Neuron (in vitro differentiated cells): ENCODE results near the gene OSER1.

Experiments
- H2AFZ ChIP-seq: one replicate; pipeline ENCODE4 v1.6.1; 2013; ENCODE audit warnings: low read depth, mild to moderate bottlenecking, inconsistent platforms, low read length, moderate library complexity
- H3K27me3 ChIP-seq: one replicate; pipeline ENCODE4 v1.6.1; 2013; ENCODE audit warnings: low read length; ENCODE audit not compliant: insufficient read depth
- H3K36me3 ChIP-seq: one replicate; pipeline ENCODE4 v1.6.1; 2013; ENCODE audit warnings: low read length; ENCODE audit not compliant: insufficient read depth
- H3K4me1 ChIP-seq: one replicate; pipeline ENCODE4 v1.6.1; 2013; ENCODE audit warnings: low read length; ENCODE audit not compliant: insufficient read depth
- H3K4me3 ChIP-seq: 2 replicates; pipeline ENCODE4 v1.5.1; 2013; ENCODE audit warnings: mild to moderate bottlenecking, low read length, moderate library complexity
- H3K9me3 ChIP-seq: one replicate; pipeline ENCODE4 v1.6.1; 2013; ENCODE audit warnings: low read length

OSER1 gene

GRCh38 chr20:44219791-44220190 lies 9.2 kb upstream of the OSER1 start:
- Histone ChIP-seq H3K4me3 (no peak overlapping the region), H3K9me3 (no peaks in the 10 kb centered on the region), H3K4me1 (no peaks in the 10 kb centered on the region), H2AFZ (no peak overlapping the region), H3K27me3 (no peaks in the 10 kb centered on the region), H3K36me3 (no peaks in the 10 kb centered on the region)

DNA sequence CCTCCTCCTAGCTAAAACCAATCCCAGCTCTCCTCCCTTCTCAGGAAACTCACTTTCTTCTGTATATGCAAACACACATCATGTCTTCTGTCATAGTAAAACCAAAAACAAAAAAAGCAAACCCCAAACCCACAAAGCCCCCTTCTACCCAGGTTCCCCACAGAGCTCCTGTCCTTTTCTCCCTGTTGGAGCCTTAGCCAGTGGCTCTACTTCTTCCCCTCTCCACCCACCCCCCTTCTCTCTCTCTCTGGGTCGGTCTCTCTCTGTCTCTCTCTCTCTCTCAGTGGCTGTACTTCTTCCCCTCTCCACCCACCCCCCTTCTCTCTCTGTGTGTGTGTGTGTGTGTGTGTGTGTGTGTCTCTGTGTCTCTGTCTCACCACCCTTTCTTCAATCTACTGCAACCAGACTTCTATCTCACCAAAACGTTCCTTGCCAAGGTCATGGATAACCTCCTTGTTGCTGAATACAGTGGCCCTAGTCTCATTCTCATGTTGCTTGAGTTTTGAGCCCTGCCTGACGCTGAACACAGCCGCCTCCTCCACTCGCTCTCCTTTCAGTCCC lies 8.7 kb upstream of the OSER1 start:
- Histone ChIP-seq H3K4me1 (no peaks in the 10 kb centered on the region), H3K36me3 (no peaks in the 10 kb centered on the region), H3K27me3 (no peaks in the 10 kb centered on the region), H3K4me3 (no peak overlapping the region), H3K9me3 (no peaks in the 10 kb centered on the region), H2AFZ (no peak overlapping the region)

DNA sequence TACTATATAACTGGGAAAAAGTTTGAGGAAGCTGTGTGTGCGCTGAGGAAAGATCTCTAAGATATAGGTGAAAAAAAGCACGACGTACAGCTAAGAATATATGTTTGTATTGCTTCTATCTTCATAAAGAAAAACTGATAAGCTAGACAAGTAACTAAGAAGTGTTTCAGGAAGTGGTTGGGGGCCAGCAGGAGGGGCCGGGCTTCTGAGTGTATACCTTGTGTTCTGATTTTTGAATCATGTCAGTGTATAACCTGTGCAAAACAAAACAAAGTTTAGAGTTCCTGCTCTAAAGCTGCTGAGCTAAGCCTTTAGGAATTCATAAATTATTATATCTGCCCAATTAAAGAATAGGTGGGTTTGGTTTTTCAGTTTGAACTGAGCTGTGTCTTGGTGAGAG lies 7.9 kb upstream of the OSER1 start:
- H3K9me3 ChIP-seq, result no peaks in the 10 kb centered on the region
- no peak overlapping the region for H3K4me3 ChIP-seq
- no peaks in the 10 kb centered on the region for H3K27me3 ChIP-seq
- no peaks in the 10 kb centered on the region for H3K36me3 ChIP-seq
- H2AFZ ChIP-seq, result no peak overlapping the region
- H3K4me1 ChIP-seq, result no peaks in the 10 kb centered on the region

DNA sequence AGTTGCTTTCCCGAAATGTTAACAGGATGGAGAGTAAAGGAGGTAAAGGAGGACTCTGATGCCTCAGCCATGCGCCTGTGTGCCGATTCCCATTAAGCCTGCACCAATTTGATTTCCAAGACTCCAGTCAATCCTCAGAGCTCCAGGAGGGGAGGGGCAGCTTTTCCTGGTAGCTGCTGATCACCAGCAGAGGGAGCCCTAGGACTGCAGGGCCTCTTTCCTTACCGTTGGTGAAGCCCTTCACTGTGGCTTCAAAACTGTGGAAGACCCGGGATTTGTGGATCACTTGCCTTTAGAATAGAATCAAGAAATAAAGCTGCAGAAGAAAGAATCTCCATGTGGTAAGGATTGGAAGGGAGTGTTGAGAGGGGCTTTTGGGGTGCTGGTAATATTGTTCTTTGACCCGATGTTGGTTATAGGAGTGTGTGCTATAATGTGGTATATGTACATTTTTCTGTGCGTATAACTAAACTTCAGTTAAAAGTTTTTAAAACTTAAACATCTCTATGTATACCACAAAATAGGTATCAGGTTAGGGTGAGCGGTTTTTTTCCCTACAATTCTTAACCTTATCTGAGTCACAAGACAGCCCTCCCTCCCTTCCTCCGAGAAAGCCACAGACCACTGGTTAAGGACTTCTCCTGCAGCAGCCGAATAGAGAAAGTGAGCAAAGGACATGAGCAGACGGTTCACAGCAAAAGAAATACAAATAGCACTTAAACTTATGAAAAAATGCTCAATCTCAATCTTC lies 6.9 kb upstream of the OSER1 start:
- Histone ChIP-seq H3K27me3 (no peaks in the 10 kb centered on the region), H3K4me3 (no peak overlapping the region), H3K4me1 (no peaks in the 10 kb centered on the region), H3K9me3 (no peaks in the 10 kb centered on the region), H3K36me3 (no peaks in the 10 kb centered on the region), H2AFZ (no peak overlapping the region)

GRCh38 chr20:44215125-44215524 lies 4.6 kb upstream of the OSER1 start:
- H3K4me3 ChIP-seq, result no peak overlapping the region
- no peaks in the 10 kb centered on the region for H3K9me3 ChIP-seq
- H3K36me3 ChIP-seq, result no peaks in the 10 kb centered on the region
- H2AFZ ChIP-seq, result no peak overlapping the region
- H3K27me3 ChIP-seq, result no peaks in the 10 kb centered on the region
- peaks cover 7% of the 10 kb centered on the region for H3K4me1 ChIP-seq

- Histone ChIP-seq H3K27me3 (no peaks in the 10 kb centered on the region), H2AFZ (no peak overlapping the region), H3K9me3 (no peaks in the 10 kb centered on the region), H3K4me3 (no peak overlapping the region), H3K36me3 (no peaks in the 10 kb centered on the region), H3K4me1 (peaks cover 23% of the 10 kb centered on the region)
Observed at GRCh38 chr20:44212792-44213191, 2.2 kb upstream of the OSER1 start.

GRCh38 chr20:44211177-44212039 lies 837 bp upstream of the OSER1 start:
- Histone ChIP-seq H3K36me3 (peaks cover under 1% of the 10 kb centered on the region), H3K4me3 (peak overlapping the region; percentile 69), H3K9me3 (no peaks in the 10 kb centered on the region), H3K27me3 (no peaks in the 10 kb centered on the region), H3K4me1 (peaks cover 36% of the 10 kb centered on the region), H2AFZ (peak overlapping the region; percentile 64)

DNA sequence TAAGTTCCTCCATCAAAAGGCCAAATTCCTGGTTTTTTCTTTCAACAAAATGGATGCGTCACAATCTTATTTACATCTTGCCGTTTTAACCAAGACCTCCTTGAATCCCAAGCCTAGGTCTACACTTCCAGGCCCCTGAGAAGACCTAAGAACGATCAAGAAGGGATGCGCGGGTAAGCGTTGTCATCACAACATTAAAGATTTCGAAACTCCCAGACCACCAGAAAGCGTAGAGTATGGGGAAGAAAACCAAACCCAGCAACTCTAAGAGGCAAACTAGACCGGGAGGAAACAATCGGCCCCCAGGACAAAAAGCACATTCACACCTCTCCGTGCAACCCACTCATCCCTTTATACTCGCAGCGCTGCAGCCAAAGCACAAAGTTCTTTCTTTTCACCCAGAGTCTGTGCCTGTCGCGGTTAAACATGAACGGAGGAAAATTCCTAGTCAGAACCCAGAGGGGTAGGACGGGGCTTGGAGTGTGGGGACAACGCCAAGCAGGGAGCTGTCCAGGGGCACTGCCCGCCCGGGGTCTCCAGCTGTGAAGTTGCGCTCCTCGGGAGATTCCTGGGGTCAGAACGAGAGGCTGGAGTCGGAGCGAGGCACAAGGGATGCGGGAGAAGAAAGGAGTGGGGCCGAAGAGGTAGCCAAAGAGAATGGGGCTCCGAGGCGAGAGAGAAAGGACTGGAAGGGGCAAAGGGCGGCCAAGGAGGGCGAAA lies 725 bp downstream of the OSER1 start:
- Histone ChIP-seq H3K27me3 (no peaks in the 10 kb centered on the region), H3K9me3 (no peaks in the 10 kb centered on the region), H2AFZ (no peak overlapping the region), H3K4me1 (peaks cover 40% of the 10 kb centered on the region), H3K4me3 (peak overlapping the region; percentile 69), H3K36me3 (peaks cover 13% of the 10 kb centered on the region)

DNA sequence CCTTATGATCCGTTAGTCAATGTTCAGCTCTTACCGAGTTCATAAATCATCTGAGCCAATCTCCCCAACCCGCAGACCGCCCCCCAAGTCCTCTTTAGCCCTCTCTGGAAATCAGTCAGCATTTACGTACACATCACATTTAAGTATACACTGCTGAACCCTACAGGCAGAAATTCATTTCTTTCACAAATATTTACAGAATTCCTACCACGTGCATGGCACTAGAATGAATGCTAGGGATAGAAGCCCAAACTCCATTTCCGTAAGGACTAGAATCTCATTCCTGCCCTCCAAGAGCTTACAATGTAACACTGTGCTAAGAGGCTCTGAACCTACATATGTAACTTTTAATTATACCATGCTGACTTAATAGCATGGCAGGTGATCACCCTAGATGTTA lies 1.8 kb downstream of the OSER1 start:
- H3K9me3 ChIP-seq, result no peaks in the 10 kb centered on the region
- peaks cover 22% of the 10 kb centered on the region for H3K36me3 ChIP-seq
- H3K4me1 ChIP-seq, result peaks cover 40% of the 10 kb centered on the region
- H3K27me3 ChIP-seq, result no peaks in the 10 kb centered on the region
- peak overlapping the region; percentile 69 for H3K4me3 ChIP-seq
- H2AFZ ChIP-seq, result no peak overlapping the region

- Histone ChIP-seq H2AFZ (no peak overlapping the region), H3K4me3 (peak overlapping the region; percentile 69), H3K27me3 (no peaks in the 10 kb centered on the region), H3K9me3 (no peaks in the 10 kb centered on the region), H3K36me3 (peaks cover 26% of the 10 kb centered on the region), H3K4me1 (peaks cover 40% of the 10 kb centered on the region)
Observed at GRCh38 chr20:44208165-44208564, 2.4 kb downstream of the OSER1 start.

- H3K9me3 ChIP-seq, result no peaks in the 10 kb centered on the region
- H3K36me3 ChIP-seq, result peaks cover 32% of the 10 kb centered on the region
- peaks cover 40% of the 10 kb centered on the region for H3K4me1 ChIP-seq
- H3K4me3 ChIP-seq, result no peak overlapping the region
- H3K27me3 ChIP-seq, result no peaks in the 10 kb centered on the region
- no peak overlapping the region for H2AFZ ChIP-seq
Observed at GRCh38 chr20:44207126-44207723, 3.3 kb downstream of the OSER1 start.

- peaks cover 33% of the 10 kb centered on the region for H3K4me1 ChIP-seq
- no peak overlapping the region for H3K4me3 ChIP-seq
- no peak overlapping the region for H2AFZ ChIP-seq
- peaks cover 43% of the 10 kb centered on the region for H3K36me3 ChIP-seq
- H3K9me3 ChIP-seq, result no peaks in the 10 kb centered on the region
- no peaks in the 10 kb centered on the region for H3K27me3 ChIP-seq
Observed at GRCh38 chr20:44206132-44206531, 4.4 kb downstream of the OSER1 start.
